ENCODE data around the gene C22orf15. TPM values are rescaled to one million over a fixed set of nuclear protein-coding genes. Genes with fewer than 3 reads are reported as not detected.

C22orf15 gene
- total and polyA plus RNA-seq, 2 donors (not counting 3 experiments of a cell fraction or from before 2014, with no cell fraction given): 0.86 TPM; not detected in 1

GRCh38 chr22:23752090-23752691, 10.6 kb upstream of the C22orf15 start:
- H2AFZ ChIP-seq (ENCODE audit: low read depth, low read length): no peak overlapping the region
- no peaks in the 10 kb centered on the region for H4K20me1 ChIP-seq (replicated peaks; ENCODE audit: control insufficient read depth, extremely low read depth, insufficient read depth, low read length)
- no peak for DNase-seq (ENCODE audit: low read depth, low spot score)
- dilution Hi-C loops (cut with MboI; ENCODE audit: extremely low pct_ligation_motif_present, low sequenced_read_pairs): no loop called here
- H3K9ac ChIP-seq (replicated peaks; ENCODE audit: extremely low read depth, insufficient read depth, low read length): no peak overlapping the region
- no TSS peak for BruUV-seq (replicated peaks)
- TF ChIP-seq EZH2 (IDR thresholded peaks at IDR 0.05; ENCODE audit: borderline replicate concordance, low read depth, low read length, severe bottlenecking): no peak
- H3K4me1 ChIP-seq (ENCODE audit: control insufficient read depth, extremely low read depth, insufficient read depth, low read length): peaks cover 10% of the 10 kb centered on the region
- no peak overlapping the region for H3K4me2 ChIP-seq (ENCODE audit: insufficient read depth, low read length)
- H3K9me3 ChIP-seq (replicated peaks; ENCODE audit: control insufficient read depth, insufficient read depth, low read length): no peaks in the 10 kb centered on the region
- no peaks in the 10 kb centered on the region for H3K36me3 ChIP-seq (ENCODE audit: control insufficient read depth in 2 of 2, extremely low read depth in 1 of 2, insufficient read depth in 2 of 2, low read length in 2 of 2)
- CTCF ChIA-PET: no interaction called here
- no peaks in the 10 kb centered on the region for H3K9me1 ChIP-seq (replicated peaks; ENCODE audit: control insufficient read depth, extremely low read depth, insufficient read depth, low read length)
- H3K4me3 ChIP-seq (replicated peaks in 1 of 3; ENCODE audit: insufficient read depth in 1 of 3, low read depth in 1 of 3, low read length in 3 of 3): no peak overlapping the region
- H3K27ac ChIP-seq (ENCODE audit: insufficient read depth, low read depth, low read length): no peak overlapping the region
- no peaks in the 10 kb centered on the region for H3K79me2 ChIP-seq (ENCODE audit: control insufficient read depth, insufficient read depth, low read length)
- POLR2A ChIA-PET: no interaction called here
- no peaks in the 10 kb centered on the region for H3K27me3 ChIP-seq (ENCODE audit: control insufficient read depth in 2 of 2, insufficient read depth in 2 of 2, low read length in 2 of 2)
- intact Hi-C loops (cut with micrococcal nuclease): no loop called here
- no peak for FAIRE-seq

GRCh38 chr22:23752750-23753149, 10.0 kb upstream of the C22orf15 start:
- peaks cover 10% of the 10 kb centered on the region for H3K4me1 ChIP-seq (ENCODE audit: control insufficient read depth, extremely low read depth, insufficient read depth, low read length)
- H3K27me3 ChIP-seq (ENCODE audit: control insufficient read depth in 2 of 2, insufficient read depth in 2 of 2, low read length in 2 of 2): no peaks in the 10 kb centered on the region
- no TSS peak for BruUV-seq (replicated peaks)
- intact Hi-C loops (cut with micrococcal nuclease): no loop called here
- no peaks in the 10 kb centered on the region for H3K9me1 ChIP-seq (replicated peaks; ENCODE audit: control insufficient read depth, extremely low read depth, insufficient read depth, low read length)
- no peak overlapping the region for H3K9ac ChIP-seq (replicated peaks; ENCODE audit: extremely low read depth, insufficient read depth, low read length)
- H3K27ac ChIP-seq (ENCODE audit: insufficient read depth, low read depth, low read length): no peak overlapping the region
- H2AFZ ChIP-seq (ENCODE audit: low read depth, low read length): no peak overlapping the region
- CTCF ChIA-PET: no interaction called here
- FAIRE-seq: no peak
- no peaks in the 10 kb centered on the region for H4K20me1 ChIP-seq (replicated peaks; ENCODE audit: control insufficient read depth, extremely low read depth, insufficient read depth, low read length)
- POLR2A ChIA-PET: no interaction called here
- H3K9me3 ChIP-seq (replicated peaks; ENCODE audit: control insufficient read depth, insufficient read depth, low read length): no peaks in the 10 kb centered on the region
- no peak overlapping the region for H3K4me2 ChIP-seq (ENCODE audit: insufficient read depth, low read length)
- H3K36me3 ChIP-seq (ENCODE audit: control insufficient read depth in 2 of 2, extremely low read depth in 1 of 2, insufficient read depth in 2 of 2, low read length in 2 of 2): no peaks in the 10 kb centered on the region
- dilution Hi-C loops (cut with MboI; ENCODE audit: extremely low pct_ligation_motif_present, low sequenced_read_pairs): no loop called here
- no peaks in the 10 kb centered on the region for H3K79me2 ChIP-seq (ENCODE audit: control insufficient read depth, insufficient read depth, low read length)
- TF ChIP-seq GATA2 (IDR thresholded peaks at IDR 0.05; ENCODE audit: insufficient read depth, insufficient read length, low read depth, low read length): no peak
- TF ChIP-seq MAX (IDR thresholded peaks at IDR 0.05; ENCODE audit: insufficient read depth, insufficient read length): no peak
- TF ChIP-seq MYC (IDR thresholded peaks at IDR 0.05; ENCODE audit: low read depth, low read length): no peak
- no peak for TF ChIP-seq POLR2A (IDR thresholded peaks at IDR 0.05; ENCODE audit: low read depth, low read length)
- TF ChIP-seq POLR2AphosphoS5 (IDR thresholded peaks at IDR 0.05; ENCODE audit: insufficient read depth, low read depth, low read length): no peak
- TF ChIP-seq FOS (IDR thresholded peaks at IDR 0.05; ENCODE audit: borderline replicate concordance, insufficient read depth, low read length): no peak
- TF ChIP-seq EZH2 (IDR thresholded peaks at IDR 0.05; ENCODE audit: borderline replicate concordance, low read depth, low read length, severe bottlenecking): no peak
- TF ChIP-seq JUN (IDR thresholded peaks at IDR 0.05; ENCODE audit: borderline replicate concordance, insufficient read depth, insufficient read length, low read depth): no peak
- TF ChIP-seq CTCF (IDR thresholded peaks at IDR 0.05; ENCODE audit: extremely low read depth in 1 of 2, insufficient read depth in 1 of 2, low read depth in 1 of 2, low read length in 2 of 2): no peak
- H3K4me3 ChIP-seq (replicated peaks in 1 of 3; ENCODE audit: insufficient read depth in 1 of 3, low read depth in 1 of 3, low read length in 3 of 3): no peak overlapping the region
- DNase-seq (ENCODE audit: low read depth, low spot score): no peak
